GM10266 (cell line): ENCODE measurements around the gene ELK4.

Source experiments
- DNase-seq: peaks from one replicate; pipeline ENCODE4 v3.0.0; 2012; ENCODE audit errors: extremely low spot score
- CTCF ChIP-seq: IDR thresholded peaks from 2 replicates; pipeline ENCODE4 v1.5.1; 2012; ENCODE audit warnings: mild to moderate bottlenecking, low read depth; ENCODE audit not compliant: control insufficient read depth, insufficient read depth; ENCODE audit errors: missing control alignments

The ELK4 gene

GRCh38 chr1:205567716-205568115 is 64.1 kb downstream of the ELK4 start:
- no peak for TF ChIP-seq CTCF
- DNase-seq = no peak

GRCh38 chr1:205565799-205566198 is 66.0 kb downstream of the ELK4 start:
- DNase-seq = no peak
- TF ChIP-seq CTCF = no peak

- no peak for DNase-seq
- TF ChIP-seq CTCF = no peak
Observed at GRCh38 chr1:205563927-205564441, 67.8 kb downstream of the ELK4 start.

DNA sequence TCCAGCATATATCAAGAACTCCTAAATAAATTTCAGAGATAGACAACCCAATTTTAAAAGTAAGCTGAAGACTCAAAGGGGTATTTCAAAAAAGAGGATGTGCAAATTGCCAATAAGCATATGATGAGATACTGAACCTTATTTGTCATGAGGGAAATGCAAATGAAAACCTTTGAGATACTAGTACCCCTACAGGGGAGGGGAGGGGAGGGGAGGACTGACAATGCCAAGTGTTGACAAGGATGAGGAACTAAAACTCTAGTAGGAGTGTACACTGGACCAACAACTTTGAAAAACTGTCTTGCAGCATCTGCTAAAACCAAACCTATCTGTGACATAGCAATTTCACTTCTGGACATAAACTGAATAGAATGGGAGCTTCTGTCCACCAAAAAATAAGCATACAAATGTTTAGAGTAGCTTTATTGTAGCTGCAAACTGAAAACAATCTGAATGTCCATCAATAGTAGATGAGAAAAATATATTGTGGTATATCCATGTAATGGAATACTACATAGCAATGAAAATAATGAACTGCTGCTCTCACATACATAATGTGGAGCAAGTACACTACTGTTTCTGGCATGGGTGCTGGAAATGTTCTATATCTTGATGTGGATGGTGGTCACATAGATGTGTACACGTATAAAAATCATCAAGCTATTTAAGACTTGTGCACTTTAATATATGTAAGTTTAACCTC is 70.2 kb downstream of the ELK4 start:
- DNase-seq = no peak
- TF ChIP-seq CTCF = no peak
